BJ (cell line): Measurements from ENCODE around the gene LMBR1L. TPM values are rescaled to one million over a fixed set of nuclear protein-coding genes. Genes with fewer than 3 reads are reported as not detected.

Experiments used
- CTCF ChIA-PET: fragments of 350-600 bp; formaldehyde crosslinking; extraction: SDS; loops from one replicate; lab custom pipeline; 2021; ENCODE audit warnings: antibody characterized with exemption, inconsistent platforms; lab: Yijun Ruan, JAX
- POLR2A ChIA-PET: fragments of 300-600 bp; sonication (Branson Sonifier 250); formaldehyde crosslinking; extraction: SDS; loops from one replicate; lab custom pipeline; 2021; ENCODE audit warnings: antibody characterized with exemption; lab: Charles Lee
- DNase-seq: peaks from one replicate; pipeline ENCODE4 v3.0.0-alpha.2; 2011; ENCODE audit warnings: low read depth
- H3K27me3 ChIP-seq: 2 replicates; pipeline ENCODE4 v1.6.0; 2011; ENCODE audit warnings: low read length; ENCODE audit not compliant: control insufficient read depth, insufficient read depth
- H3K36me3 ChIP-seq: 2 replicates; pipeline ENCODE4 v1.5.1; 2011; ENCODE audit warnings: low read length; ENCODE audit not compliant: control insufficient read depth, insufficient read depth
- H3K4me3 ChIP-seq: 2 replicates; pipeline ENCODE4 v1.5.1; 2011; ENCODE audit warnings: low read depth, mild to moderate bottlenecking, control low read depth, low read length
- CTCF ChIP-seq: IDR thresholded peaks from 2 replicates; pipeline ENCODE4 v1.5.1; 2011; ENCODE audit warnings: low read depth, mild to moderate bottlenecking, control low read depth, inconsistent platforms, low read length, moderate library complexity; ENCODE audit not compliant: insufficient read depth
- polyA minus RNA-seq: library from RNA; depleted of rRNA, polyadenylated mRNA; stranded (reverse); fragments of >200 nt; gene quantifications from 2 replicates; pipeline ENCODE4 v1.2.3, GENCODE V29; 2011; rRNA and poly(A)+ RNA removed
- polyA plus RNA-seq: library from polyadenylated mRNA; depleted of rRNA; stranded (reverse); fragments of >200 nt; gene quantifications from 2 replicates; pipeline ENCODE4 v1.2.3, GENCODE V29; 2011; rRNA removed

Gene LMBR1L, protein sequence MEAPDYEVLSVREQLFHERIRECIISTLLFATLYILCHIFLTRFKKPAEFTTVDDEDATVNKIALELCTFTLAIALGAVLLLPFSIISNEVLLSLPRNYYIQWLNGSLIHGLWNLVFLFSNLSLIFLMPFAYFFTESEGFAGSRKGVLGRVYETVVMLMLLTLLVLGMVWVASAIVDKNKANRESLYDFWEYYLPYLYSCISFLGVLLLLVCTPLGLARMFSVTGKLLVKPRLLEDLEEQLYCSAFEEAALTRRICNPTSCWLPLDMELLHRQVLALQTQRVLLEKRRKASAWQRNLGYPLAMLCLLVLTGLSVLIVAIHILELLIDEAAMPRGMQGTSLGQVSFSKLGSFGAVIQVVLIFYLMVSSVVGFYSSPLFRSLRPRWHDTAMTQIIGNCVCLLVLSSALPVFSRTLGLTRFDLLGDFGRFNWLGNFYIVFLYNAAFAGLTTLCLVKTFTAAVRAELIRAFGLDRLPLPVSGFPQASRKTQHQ
- polyA plus RNA-seq (37.2 and 63.1 TPM in 2 replicates), polyA minus RNA-seq (51.2 and 61.6 TPM in 2 replicates)

DNA sequence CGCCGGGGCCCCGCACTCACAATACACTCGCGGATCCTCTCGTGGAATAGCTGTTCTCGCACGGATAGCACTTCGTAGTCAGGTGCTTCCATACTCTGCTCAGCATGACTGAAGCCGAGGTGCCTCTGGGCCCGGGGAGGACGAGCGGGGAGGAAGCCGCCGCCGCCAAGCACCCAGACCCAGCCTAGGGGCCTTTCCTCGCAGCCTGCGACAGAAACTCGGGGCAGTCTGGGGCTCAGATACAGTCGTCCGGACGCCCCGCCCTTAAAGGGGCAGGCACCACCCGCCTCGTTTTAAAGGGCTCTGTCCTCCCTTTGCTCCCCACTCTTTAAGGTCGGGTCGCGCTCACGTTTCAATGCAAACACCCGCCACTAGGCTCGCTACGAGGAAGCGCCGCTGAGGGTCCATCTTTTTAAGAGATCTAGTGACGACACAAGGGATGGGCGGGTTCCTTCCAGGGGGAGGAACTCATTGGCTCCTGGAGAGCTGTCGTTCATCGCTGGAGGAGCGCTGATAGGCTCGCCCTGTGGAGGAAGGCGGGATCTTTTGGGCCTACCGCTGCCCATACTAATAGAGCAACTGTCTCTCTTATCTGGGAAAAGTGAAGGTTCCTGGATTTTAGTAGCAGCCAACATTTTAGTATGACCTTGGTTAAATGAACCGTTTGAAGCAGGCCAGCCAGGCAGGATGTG is at the start of gene LMBR1L:
Gene LMBR1L, minus strand, starts transcription at position 384 of the 692 bp plus-strand sequence. Its CDS starts 292 bp downstream, at position 92.
- H3K36me3 ChIP-seq, result peaks cover 10% of the 10 kb centered on the region
- ChIA-PET POLR2A (interaction anchor here (0.6 to 1.9 kb wide), 4 partner anchors 11 to 91 kb away, joined by 3 to 13 read pairs (median 4); partner anchors contain the start of gene TUBA1B), CTCF (interaction anchor here (0.6 to 6.7 kb wide), 13 partner anchors 10 to 248 kb away, joined by 3 to 62 read pairs (median 9); partner anchors contain the start of genes DHH and TUBA1B)
- peak; percentile 95 for DNase-seq
- no peaks in the 10 kb centered on the region for H3K27me3 ChIP-seq
- peak; percentile 67 for TF ChIP-seq CTCF
- H3K4me3 ChIP-seq, result peak within 1 kb of the TSS; percentile 79

- POLR2A ChIA-PET, result no interaction called here
- no peak for TF ChIP-seq CTCF
- CTCF ChIA-PET, result interaction anchor here (0.7 kb wide), 1 partner anchor 129 kb away, joined by 3 read pairs; no protein-coding TSS in a partner anchor
- no peaks in the 10 kb centered on the region for H3K27me3 ChIP-seq
- no peaks in the 10 kb centered on the region for H3K36me3 ChIP-seq
- no peak overlapping the region for H3K4me3 ChIP-seq
- no peak for DNase-seq
These were observed 49.8 kb upstream of the LMBR1L start for GRCh38 chr12:49160399-49160798.

- ChIA-PET POLR2A (interaction anchor here (0.6 kb wide), 1 partner anchor 24 kb away, joined by 3 read pairs; no protein-coding TSS in a partner anchor), CTCF (no interaction called here)
- H3K4me3 ChIP-seq, result no peak overlapping the region
- no peaks in the 10 kb centered on the region for H3K27me3 ChIP-seq
- no peaks in the 10 kb centered on the region for H3K36me3 ChIP-seq
- no peak for DNase-seq
- no peak for TF ChIP-seq CTCF
These were observed 43.6 kb upstream of the LMBR1L start for GRCh38 chr12:49154221-49154620.

GRCh38 chr12:49147384-49147783 is 36.7 kb upstream of the LMBR1L start:
- POLR2A ChIA-PET, result interaction anchor here (0.6 kb wide), 1 partner anchor 28 kb away, joined by 18 read pairs; no protein-coding TSS in a partner anchor
- Histone ChIP-seq H3K36me3 (no peaks in the 10 kb centered on the region), H3K27me3 (no peaks in the 10 kb centered on the region), H3K4me3 (no peak overlapping the region)
- CTCF ChIA-PET, result interaction anchor here (0.5 to 1.6 kb wide), 4 partner anchors 17 to 185 kb away, joined by 3 to 4 read pairs (median 3); no protein-coding TSS in a partner anchor
- TF ChIP-seq CTCF, result no peak
- no peak for DNase-seq
